Lower leg skin (tissue), 4 donors: ENCODE measurements around the gene MBD4. TPM values are rescaled to one million over a fixed set of nuclear protein-coding genes. Genes with fewer than 3 reads are reported as not detected.
"Not testable (repeated sequence)": the region's sequence is repeated elsewhere in the genome, so short reads cannot be mapped to it uniquely, and the experiment has no call there.

Experiments used
- DNase-seq, 2 donors: peaks; one replicate each; pipeline ENCODE4 v3.0.0-alpha.2; 2019; ENCODE audit warnings: low spot score in 2 of 2
- H3K4me3 ChIP-seq: fragments of 200-600 bp; sonication (generic); 2 replicates; pipeline ENCODE4 v1.5.1; 2017; ENCODE audit warnings: mild to moderate bottlenecking, low read depth; ENCODE audit not compliant: poor library complexity, severe bottlenecking
- POLR2A ChIP-seq, 2 donors: fragments of 450-650 bp; IDR thresholded peaks; one replicate each; pipeline ENCODE4 v1.6.1; 2016 to 2017; ENCODE audit warnings: antibody characterized with exemption in 2 of 2, mild to moderate bottlenecking in 1 of 2, moderate library complexity in 1 of 2
- WGBS, 2 donors: methylation state at CpG; one replicate each; pipeline ENCODE4 v1.1.5; 2018; 5-methylcytosine and 5-hydroxymethylcytosine counted together
- intact Hi-C: fragments of 100-400 bp; cut with DNase I; formaldehyde crosslinking; loops from one replicate; pipeline ENCODE4 v1.15.0; 2023; ENCODE audit warnings: low total_unique reads
- total RNA-seq, 4 donors: library from RNA; depleted of rRNA; stranded (reverse); fragments of >200 nt; gene quantifications; one replicate each; pipeline ENCODE4 v1.1.0, GENCODE V29; 2016
- TF ChIP-seq, protein P1 (sequence below), 3 donors: fragments of 450-650 bp; IDR thresholded peaks; one replicate each; pipeline ENCODE4 v1.5.1; 2016; ENCODE audit warnings: antibody characterized with exemption in 3 of 3, mild to moderate bottlenecking in 3 of 3, moderate library complexity in 2 of 3

The MBD4 gene
- total RNA-seq, 4 donors from 2014 or later: 14.5 to 36.9 (median 18.4) TPM

DNA sequence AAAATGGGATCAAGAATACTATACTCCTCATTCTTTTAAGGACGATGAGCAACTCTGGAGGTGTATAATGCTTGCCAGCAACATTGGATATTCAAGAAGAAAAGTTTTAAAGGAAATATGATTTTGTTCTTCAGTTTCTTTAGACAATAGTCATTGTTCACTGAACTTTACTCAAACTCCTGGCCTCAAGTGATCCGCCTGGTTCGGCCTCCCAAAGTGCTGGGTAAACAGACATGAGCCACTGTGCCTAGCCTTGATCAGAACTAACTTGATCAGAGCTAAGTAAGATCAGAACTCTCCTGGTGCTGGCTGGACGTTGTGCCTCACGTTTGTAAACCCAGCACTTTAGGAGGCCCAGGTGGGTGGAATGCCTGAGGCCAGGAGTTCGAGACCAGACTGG lies 23.9 kb downstream of the MBD4 start:
- WGBS, 2 donors: 85 to 86% methylated on average over 6 of the region's 6 CpGs
- DNase-seq: peak in 1 of 2 donors; percentile 43
- intact Hi-C loops: no loop called here
- TF ChIP-seq, protein P1, sequence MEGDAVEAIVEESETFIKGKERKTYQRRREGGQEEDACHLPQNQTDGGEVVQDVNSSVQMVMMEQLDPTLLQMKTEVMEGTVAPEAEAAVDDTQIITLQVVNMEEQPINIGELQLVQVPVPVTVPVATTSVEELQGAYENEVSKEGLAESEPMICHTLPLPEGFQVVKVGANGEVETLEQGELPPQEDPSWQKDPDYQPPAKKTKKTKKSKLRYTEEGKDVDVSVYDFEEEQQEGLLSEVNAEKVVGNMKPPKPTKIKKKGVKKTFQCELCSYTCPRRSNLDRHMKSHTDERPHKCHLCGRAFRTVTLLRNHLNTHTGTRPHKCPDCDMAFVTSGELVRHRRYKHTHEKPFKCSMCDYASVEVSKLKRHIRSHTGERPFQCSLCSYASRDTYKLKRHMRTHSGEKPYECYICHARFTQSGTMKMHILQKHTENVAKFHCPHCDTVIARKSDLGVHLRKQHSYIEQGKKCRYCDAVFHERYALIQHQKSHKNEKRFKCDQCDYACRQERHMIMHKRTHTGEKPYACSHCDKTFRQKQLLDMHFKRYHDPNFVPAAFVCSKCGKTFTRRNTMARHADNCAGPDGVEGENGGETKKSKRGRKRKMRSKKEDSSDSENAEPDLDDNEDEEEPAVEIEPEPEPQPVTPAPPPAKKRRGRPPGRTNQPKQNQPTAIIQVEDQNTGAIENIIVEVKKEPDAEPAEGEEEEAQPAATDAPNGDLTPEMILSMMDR (IDR thresholded peaks at IDR 0.05): no peak
- no peak for TF ChIP-seq POLR2A (IDR thresholded peaks at IDR 0.05)
- no peak overlapping the region for H3K4me3 ChIP-seq

DNA sequence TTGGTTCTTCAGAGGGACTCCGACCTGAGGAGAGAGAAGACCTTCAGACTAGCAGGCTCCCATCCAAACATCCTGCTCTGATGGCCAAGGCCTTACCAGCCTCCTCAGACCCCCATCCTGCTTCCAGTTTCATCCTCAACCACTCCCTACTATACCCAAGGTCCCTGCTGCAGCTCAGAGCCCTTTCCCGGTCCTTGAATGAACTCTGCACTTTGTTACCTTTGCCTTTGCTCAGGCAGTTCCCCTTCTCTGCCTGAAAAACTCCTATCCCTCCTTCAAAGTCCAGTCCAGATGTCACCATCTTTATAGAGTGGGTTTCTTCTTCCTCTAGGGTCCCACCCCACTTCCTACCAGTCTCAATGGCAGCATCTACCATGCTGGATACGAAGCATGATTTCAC lies 24.4 kb downstream of the MBD4 start:
- WGBS, 2 donors: 31 to 96% methylated on average over 3 of the region's 3 CpGs
- peak in 1 of 2 donors; percentile 62 for DNase-seq
- H3K4me3 ChIP-seq: no peak overlapping the region
- intact Hi-C loops: no loop called here
- no peak for TF ChIP-seq POLR2A (IDR thresholded peaks at IDR 0.05)
- TF ChIP-seq, protein P1 (IDR thresholded peaks at IDR 0.05): no peak

DNA sequence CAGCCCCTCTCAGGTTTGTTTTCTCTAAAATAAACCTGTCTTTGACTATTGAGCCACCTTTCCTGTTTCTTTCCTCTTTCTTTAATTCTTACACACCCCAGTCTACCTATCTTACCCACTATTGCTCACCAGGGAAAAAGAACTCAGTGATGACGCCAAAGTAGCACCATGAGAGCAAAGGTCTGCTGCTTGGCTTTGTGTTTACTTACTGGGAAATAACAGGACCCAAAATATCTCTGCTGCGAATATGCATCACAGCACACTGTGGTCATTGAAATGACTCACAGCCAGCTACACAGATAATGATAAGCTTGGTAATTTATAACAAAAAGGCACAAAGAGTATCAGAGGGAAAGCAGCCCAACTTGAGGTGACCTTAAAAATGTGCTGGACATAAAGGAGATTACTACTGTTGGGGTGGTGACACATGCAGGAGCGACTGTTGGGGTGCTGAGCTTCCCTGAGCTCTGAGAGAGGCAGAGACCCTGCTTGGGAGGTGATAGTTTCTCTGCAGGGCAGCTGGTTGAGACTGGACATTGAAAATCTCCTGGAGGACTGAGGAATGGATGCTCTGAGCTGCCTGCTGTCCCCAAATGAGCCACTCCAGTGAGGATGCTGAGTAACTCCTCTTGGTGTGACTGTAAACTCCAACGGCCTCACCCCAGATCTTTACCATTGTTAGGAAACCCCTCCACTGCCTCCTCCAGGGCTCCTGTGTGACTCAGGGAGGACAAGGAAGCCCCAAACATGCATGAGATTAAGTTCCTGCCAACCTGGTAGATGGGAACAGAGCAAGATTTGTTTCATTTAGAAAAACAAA lies 25.9 kb downstream of the MBD4 start:
- peak in 1 of 2 donors; percentile 56 for DNase-seq
- no peak overlapping the region for H3K4me3 ChIP-seq
- intact Hi-C loops: no loop called here
- TF ChIP-seq, protein P1 (IDR thresholded peaks at IDR 0.05): no peak
- TF ChIP-seq POLR2A (IDR thresholded peaks at IDR 0.05): no peak
- 87 to 88% methylated on average over 4 of the region's 4 CpGs for WGBS, 2 donors

DNA sequence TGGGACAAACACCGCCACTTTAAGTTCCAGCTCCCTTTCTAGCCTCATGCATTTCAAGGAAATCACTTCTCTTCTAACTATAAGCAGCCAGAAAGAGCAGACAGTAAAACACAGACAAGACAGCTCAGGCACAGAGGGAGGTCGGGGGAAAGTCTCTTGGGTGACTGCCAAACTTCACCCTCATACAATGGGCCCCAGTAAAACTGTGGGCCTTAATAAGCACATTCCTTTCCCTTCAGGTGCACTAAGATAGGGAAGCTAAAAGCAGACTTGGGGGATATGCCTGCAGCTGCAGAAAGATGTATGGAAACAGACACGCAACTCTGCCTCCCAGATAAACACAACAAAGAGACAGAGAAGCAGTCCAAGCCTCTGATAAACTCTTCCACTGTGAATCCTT lies 26.5 kb downstream of the MBD4 start:
- DNase-seq: peak in 1 of 2 donors; percentile 42
- intact Hi-C loops, H3K4me3 ChIP-seq: not testable (repeated sequence)
- 62 to 63% methylated on average over 3 of the region's 3 CpGs for WGBS, 2 donors

DNA sequence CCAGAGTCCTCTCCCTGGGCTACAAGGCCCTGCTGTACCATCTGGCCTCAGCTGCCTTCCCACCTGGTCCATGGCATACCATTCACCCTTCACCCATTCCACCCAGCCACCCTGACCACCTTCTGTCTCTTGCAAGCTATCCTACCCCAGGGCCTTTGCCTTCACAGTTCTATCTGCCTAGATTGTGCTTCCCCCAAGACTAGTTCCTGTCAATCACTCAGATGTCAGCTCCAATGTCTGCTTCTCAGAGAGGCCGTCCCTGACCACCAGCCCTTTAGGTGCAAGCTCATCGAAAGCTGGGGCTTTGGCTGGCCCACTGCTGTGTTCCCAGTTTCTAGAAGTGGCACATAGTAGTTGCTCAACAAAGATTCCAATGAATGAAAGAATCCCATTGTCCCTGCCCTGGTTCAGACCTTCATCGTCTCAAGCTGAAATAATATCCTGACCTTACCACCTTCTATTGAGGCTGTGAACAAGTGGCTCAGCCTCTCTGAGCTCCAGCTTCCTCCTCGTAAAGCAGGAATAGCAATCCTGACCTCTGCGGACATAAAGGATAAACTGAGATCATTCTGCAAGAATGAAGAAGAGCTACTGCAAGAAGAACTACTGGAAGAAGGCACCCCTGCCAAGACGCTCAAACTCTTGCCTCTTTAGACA lies 27.1 kb downstream of the MBD4 start:
- peak in 1 of 2 donors; percentile 37 for DNase-seq
- no peak for TF ChIP-seq POLR2A (IDR thresholded peaks at IDR 0.05)
- TF ChIP-seq, protein P1 (IDR thresholded peaks at IDR 0.05): no peak
- no peak overlapping the region for H3K4me3 ChIP-seq
- 79 to 82% methylated on average over 6 of the region's 6 CpGs for WGBS, 2 donors
- intact Hi-C loops: no loop called here

DNA sequence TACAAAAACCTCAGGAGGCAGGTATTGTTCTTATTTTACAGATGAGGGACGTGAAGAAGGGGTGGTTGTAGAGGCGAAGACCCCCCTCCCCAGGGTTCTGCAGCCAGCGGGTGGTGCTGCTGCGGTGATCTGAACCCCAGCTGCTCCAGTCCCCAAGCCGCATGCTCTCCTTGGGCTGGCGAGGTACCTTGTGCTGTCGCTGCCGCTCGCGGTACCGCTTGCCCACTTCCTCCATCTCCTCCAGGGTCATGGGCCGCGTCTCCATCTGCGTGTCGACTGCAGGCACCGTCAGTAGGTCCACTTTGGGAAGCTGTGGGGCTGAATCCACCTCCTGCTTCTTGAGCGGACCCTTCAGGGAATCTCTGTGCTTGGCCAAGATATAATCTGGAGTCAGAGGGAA lies 28.8 kb downstream of the MBD4 start:
- no peak overlapping the region for H3K4me3 ChIP-seq
- intact Hi-C loops: no loop called here
- TF ChIP-seq, protein P1 (IDR thresholded peaks at IDR 0.05): no peak
- DNase-seq: peak in 1 of 2 donors; percentile 70
- 88 to 93% methylated on average over 17 of the region's 17 CpGs for WGBS, 2 donors
